HG03108 (cell line): Measurements from ENCODE around the gene USP47.

Source experiments
- ATAC-seq: cut with Tn5 transposase; IDR thresholded peaks from one replicate; pipeline ENCODE4 v1.9.1; 2021; ENCODE audit warnings: moderate library complexity; ENCODE audit not compliant: unreplicated experiment

The USP47 gene

DNA sequence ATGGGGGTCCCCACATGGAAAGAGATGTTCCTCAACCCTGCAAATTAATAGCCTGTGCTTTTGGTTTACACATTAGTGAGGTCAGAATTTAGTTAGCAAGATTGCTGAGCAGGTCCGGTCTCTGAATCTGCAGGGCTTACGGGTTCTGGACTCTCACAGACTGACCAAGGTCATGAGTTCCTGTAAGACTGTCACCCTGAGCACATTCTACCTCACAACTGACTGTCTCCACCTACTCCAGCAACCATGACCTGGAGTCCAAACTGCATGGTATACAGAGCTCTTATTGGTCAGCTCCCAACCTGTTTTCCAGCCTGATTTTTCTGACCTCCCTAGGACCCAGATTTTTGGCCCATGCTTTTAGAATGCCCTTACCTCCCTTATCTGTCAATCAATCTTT, 138.4 kb downstream of the USP47 start:
- ATAC-seq = no peak

DNA sequence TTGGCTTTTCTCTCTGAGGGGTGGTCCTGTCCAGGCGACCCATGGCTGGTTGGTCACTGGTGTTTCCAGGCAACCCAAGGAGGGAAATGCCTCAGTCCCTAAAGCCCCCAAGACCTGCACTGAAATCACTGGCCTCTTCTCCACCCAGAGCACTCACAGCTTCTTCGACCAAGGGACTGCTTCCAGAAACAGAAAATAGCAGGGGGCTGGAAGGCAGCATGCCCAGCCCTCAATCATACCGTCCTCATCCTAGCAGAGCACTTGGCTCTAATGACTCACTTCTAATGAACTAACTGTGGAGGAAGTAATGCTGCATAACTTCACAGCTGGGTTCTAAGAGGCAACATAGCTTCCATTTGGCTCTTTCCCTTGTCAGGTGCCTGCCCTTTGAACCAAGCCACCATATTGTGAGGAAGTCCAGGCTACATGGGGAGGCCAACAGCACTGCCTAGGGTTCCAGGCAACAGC, 139.1 kb downstream of the USP47 start:
- ATAC-seq = no peak

DNA sequence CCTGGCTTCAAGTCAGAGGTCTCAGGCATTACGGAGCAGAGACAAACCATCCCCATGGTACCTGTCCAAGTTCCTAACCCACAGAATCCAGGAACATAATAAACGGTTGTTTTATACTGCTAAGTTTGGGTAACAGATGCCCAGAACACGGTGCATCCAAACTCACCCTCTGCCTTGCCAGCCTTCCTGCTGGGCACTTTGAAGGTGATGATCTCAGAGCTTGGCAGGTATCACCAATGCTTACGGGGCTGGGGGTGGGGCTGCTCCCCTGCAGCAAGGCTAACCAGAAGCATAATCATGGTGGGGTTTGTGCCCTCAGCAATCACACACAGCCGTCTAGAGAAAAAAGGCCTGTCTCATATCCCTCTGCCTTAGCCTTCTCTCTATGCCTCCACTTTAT, 139.6 kb downstream of the USP47 start:
- no peak for ATAC-seq

DNA sequence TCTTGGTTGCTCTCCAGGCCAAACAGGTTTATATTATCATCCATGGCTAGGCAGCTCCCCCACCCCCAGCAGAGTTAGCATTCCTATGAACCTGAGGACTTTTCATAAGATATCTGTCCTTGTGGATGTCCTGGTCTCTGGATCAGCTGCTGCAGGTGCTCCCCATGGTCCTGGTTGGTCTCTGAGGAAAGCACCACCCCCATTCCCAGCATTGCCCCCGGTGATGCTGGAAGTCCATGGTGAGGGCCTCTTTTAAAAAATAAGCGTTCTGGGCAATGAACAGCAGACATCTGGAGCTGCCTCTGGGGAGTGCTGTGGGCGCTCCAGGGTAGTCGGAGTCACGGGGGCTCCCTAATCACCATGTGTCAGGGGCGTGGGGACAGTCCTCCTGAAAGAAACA, 140.1 kb downstream of the USP47 start:
- ATAC-seq = no peak

DNA sequence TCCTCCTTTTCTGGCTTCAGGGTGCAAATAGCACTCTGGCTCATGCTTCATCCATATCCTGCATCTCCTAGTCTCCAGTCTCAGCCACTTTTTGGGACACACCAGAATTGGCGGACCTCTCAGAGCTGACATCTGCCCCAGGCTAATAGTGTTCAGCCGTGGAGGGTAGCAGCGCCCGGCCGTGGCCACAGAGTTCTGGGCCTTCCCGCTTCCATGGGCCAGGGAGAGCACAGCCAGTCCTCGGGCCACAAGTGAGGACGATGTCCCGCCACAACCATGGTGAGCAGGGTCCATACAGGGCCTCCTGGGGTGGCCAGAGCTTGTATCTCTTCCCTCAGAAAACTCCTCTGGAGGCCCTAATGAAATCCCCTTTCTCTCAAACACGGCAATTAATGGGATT, 140.7 kb downstream of the USP47 start:
- ATAC-seq = no peak

DNA sequence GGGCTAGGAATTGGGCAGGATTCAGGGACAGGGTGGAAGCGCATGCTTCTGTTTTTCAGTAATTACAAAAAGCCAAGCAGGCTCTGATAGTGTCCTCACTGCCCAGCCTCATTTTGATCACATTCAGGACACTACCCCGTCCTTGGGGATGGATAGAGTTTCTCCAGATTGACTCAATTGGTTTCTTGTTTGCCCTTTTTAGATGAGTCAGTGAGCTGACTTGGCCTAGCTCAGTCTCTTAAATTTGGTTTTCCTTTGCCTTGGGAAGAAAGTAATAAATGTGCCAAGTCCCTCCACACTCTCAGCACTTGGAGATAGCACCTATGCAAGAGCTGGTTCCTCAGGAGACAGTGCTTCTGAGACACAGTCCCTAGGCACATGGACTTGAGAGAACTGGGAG, 141.2 kb downstream of the USP47 start:
- no peak for ATAC-seq

DNA sequence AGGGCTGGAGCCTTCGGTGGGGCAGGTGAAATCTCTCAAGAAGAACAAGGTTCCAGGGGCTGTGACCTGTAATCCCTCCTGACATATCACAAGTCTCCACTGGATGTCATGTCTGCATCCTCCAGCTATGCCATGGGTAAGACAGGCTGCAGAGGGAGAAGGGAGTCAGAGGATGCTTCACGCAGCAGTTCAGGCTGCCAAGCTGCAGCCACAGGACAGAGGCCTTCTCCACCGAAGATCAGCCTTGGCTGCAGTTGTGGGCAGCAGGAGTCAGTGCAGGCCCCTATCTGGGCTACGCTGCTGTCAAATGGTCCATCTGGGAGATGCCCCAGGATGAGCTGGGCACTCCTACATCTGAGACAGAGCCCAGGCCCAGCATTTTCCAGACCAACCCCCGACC, 141.7 kb downstream of the USP47 start:
- ATAC-seq = no peak

DNA sequence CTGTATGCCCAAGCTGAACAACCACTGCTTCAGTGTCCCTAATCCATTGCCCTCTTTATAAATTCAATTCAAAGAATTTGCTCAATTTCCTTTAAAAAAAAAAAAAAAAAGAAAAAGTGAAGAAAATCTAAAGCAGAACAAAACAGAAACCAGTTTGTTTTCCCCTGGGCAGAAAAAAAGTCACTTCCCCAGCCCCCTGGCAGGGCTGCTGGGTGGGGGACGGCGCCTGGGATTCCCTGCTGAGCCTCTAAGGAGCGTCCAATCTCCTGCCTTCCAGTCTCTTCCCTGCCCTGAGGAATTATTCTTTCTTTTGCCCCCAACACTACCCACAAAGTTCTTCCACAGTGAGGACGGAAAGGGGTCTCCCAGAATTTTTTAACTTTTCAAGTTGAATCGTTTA, 142.8 kb downstream of the USP47 start:
- no peak for ATAC-seq

DNA sequence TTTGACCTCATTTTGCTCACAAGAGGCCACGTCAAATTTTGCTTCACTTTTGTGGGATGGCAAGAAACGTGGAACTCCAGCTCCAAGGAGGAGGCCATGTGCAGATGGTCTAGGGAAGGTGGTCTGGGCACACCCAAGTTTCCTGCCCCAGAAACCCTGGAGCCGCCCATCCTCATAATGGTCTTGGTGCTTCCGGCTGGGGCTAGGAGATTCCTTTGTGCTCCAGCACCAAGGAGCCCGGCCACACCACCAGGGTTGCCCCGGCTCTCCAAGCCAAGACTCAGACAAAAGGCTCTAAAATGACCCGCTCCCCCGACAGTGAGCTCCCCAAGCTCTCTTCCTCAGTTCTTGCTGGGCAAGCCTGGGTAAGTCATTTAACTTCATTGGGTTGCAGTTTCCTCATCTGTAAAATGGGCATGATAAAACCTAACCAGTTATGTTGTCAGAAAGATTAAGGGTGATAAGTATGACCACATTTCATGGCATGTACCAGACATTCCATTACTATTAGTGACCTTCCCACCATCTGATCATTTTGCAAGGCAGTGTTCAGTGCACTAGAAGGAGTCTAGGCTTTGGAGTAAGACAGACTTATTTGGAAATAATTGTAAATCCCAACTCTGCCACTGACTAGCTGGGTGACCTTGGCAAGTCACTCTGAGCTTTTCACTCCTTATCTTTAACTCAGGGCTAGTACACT, 143.4 kb downstream of the USP47 start:
- no peak for ATAC-seq

DNA sequence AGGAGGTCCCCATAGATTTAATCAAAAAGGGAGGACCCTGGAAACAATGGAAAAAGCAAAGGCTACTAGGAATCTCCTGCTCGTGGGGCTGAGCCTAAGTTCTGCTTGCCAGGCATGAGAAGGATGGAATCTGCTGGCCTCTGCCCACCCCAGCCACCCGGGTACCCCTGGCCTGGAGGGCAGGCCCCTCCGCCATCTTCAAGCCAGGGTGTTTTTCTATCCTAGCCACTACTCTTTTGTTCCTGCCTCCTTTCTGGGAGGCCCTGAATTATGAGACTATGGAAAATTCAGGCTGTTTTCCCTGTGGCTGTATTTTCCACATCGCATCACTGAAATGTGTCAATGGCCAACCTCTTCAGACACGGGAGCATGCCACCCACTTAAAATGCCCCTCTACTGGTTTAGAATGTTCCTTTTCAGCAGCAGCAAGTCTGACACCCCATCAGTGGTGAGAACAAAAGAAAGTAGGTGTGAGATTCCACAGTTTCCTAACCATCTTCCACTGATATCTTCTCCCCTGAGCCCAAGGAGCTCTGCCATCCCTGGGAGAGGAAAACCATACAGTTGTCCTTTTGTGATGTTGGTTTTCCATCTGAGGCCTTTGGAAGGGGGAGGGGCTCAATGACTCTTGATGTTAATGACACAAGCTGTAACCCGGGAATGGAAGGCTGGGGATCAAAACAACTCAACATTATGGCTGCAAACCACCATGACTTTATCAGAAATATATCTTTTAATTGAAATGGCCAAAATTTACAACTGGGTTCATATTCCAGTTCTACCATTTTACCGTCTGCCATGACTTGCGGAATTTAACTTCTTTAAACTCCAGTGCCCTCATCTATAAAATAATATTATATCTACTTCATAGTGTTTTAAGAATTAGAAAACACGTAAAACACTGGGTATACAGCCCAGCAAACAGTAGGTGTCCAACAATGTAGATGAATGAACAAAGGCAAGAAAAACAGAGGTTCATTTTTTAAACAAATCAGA, 144.5 kb downstream of the USP47 start:
- ATAC-seq = no peak

DNA sequence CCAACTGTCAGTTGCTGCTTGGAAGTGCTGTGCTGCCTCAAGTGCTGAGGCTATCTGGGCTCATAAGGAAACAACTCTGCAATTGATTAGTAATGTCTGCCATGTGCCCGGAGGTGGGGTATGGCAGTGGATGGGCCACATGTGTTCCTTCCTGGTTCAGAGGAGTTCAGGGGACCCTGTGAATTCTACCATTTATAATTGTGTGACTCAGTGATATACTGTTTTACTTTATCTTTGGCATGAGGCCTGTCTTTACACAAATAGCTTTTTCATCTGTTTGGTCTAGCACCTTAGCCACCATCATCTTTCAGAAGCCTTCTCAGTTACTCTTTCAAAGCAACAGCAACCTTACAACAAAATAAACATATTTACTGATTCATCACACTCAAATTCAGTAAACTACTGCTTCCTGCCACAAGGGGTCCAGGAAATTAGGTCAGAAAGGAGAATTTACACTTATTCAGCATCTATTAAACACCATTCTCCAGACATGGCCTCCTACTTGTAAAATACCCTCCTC, 145.8 kb downstream of the USP47 start:
- no peak for ATAC-seq

DNA sequence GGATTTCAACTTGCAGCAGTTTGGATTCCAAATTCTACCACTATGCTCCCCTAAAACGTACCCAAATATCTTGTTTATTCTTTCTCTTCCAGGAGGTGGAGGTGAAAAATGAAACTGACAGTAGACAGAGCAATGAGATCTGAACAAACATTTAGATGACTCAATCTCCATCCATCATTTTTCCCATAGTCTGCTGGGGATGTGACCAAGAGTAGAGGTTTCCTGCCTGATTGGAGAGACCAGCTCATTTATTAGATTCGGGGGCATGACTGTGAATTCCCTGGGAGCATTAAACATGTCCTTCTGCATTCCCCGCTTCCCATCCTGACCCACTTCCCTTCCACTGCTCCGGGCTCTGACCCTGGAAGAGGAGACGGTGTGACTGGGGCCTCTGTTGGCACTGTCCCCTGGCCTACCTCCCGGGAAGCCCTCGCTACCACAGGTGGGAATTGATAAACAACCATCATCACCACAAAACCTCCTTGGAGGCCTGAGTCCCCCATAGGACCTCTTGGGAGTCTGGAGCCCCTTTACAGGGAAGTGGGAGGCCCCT, 146.4 kb downstream of the USP47 start:
- no peak for ATAC-seq

DNA sequence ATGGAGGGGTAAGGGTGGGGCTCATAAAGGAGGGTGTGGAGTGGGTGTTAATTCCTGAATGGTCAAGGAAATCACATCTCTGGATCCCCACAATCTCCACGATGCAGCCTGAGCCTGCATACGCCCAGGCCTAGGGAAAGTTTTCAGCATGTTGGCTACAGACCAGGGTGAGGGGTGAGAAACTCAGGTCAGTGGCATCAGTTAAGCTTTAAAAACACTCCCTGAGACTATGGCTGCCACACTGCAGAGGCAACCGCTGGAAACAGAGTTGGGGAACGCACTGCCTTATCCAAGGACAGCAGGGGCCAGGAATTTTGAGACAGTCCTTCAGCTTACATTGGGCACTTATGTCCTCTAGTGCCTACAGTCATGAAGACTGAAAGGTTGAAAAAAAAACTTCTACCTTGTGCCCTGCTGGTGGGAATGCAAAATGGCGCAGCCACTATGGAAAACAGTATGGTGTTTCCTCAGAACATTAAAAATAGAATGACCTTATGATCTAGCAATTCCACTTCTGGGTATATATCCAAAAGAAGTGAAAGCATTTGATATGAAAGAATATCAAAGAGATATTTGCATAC, 147.0 kb downstream of the USP47 start:
- no peak for ATAC-seq

DNA sequence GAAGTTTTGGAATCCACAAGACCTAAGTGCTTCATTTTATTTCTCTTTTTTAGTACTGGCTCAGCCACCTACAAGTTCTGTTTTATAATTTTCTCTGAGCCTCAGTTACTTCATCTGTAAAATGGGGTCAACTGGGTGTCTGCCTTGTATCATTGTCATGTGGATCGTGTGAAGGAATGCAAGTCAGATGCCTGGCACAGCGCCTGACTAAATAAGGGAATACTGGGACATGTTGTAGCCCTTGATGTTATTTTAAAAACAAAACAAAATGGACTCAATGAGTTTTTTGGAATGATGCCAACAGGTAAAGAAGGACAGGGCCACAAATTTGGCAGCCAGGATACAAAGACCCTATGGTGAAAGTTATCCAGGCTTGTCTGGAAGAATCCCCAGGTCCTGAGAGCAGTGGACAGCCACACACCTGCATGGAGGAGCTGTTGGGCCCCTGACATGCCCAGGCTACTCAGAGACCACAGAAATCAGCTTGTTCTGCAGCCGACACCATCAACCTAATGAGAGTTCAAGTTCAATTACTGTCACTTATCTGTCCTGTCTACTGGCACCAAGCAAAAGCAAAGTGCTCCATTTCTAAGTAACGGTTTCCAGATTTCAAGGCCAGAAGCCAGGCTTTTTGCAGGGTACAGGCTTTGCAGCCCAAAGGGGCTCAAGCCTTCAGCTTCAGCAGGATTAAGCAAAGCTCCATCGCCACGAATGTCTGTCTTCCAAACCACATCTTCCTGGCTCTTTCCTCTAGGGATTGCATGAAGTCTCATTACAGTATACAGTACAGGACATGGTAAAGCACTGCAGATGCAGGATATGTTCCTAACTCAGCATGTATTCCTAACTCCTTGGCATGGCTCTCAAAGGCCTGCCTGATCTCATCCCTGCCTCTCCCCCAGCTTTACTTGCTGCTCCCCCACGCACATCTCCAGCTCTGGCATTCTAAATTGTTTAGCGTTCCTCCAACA, 148.3 kb downstream of the USP47 start:
- no peak for ATAC-seq

DNA sequence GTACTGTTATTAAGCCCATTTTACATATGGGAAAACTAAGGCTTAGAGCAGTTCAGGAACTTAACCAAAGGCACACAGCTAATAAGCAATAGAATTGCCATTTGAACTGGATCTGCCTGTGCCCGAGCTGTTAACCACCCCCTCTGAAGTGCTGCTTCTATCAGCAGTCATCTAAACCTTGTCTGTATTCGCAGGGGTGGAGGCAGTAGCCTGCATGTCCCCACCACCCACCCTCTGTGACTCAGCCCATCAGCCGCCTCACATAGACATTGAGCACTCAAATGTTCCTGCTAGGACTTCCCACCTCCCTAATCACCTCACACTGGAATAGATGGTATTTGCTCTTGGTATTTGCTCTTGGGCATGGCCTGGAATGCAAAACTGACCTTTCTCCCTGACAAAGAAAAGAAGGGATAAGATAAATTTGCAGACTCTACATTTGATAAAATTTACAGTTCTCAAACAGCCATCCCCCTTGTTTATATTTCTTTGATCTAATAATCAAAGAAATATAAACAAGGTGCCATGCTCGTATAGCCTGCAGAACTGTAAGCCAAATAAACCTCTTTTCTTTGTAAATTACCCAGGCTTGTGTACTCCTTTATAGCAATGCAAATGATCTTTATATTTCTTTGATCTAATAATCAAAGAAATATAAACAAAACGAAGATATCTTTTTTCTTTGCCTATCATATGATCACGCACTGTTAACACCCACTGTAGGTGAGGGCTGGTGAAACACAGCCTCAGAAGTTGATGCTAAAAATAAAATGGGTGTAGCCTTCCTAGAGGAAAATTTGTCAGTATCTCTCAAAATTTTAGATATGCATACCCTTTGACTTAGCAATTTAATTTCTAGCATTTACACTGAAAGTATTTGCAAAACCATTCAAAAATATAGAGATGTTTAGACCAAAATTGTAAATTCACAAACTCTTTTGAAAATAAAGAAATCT, 150.8 kb downstream of the USP47 start:
- no peak for ATAC-seq

DNA sequence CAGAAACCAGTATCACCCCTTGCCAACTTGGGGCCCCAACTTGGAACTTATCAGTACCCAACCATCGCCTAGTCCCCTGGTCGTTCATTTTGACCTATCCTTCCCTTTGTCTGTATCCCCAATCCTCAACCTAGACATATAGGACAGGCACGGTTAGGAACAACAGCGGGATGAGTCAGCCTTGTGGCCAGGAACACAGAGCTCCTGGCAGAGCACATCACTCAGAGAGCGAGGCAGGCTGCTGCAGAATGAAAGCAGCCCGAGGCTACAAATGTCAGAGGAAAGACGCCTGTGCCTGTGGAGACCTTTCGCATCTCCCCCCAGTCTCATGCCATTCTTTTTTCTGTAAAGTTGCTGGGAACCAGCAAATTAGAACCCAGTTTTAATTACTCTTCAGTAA, 152.1 kb downstream of the USP47 start:
- ATAC-seq = no peak

DNA sequence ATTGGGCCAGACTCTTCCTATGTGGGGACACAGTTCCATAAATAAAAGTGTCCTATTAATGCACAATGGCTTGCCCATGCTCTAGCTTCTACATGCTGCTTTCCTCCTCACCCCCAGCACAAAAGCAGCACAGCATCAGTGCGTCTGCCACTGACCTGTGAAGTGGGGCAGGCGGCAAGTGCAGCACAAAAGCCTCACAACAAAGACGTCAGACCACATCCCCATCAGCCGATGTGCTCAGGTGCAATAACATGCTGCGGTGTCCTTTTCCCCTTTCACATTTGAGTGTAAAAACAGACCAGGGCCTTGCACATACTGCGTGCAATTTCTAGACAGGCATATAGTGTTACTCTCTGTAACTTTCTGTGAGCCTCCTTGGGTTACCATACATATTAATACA, 153.8 kb downstream of the USP47 start:
- ATAC-seq = no peak

DNA sequence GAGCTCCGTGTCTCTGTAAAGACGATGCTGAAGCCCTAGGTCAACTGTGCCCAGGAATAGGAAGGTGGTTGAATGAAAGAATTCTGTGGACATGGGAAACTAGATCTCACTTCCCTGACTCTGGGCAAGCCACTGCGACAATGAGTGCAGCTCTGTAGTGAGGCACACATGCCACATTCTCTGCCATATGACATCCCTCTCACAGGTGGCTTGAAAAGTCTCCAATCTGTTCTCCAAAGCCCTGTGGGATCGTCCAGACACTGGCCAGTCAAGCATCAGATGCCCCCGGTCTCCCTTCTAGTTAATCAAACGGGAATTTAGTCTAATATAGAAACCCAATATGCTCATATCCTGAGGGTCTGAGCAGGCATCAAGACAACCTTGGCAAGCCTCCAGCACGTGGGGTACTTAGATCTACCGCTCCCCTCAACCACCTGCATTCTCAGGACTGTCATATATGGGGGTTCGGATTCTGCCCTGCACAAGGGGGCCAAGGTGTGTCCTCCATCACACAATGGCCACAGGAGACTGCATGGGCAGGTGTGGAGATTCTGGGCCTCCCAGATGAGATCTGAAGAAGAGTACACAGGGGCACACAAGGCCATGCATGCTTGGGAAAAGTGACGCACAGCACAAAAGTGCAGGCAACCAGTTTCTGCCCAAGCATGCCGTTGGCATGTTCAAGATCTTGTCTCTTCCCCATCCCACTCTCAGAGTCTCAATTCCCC, 154.7 kb downstream of the USP47 start:
- no peak for ATAC-seq

DNA sequence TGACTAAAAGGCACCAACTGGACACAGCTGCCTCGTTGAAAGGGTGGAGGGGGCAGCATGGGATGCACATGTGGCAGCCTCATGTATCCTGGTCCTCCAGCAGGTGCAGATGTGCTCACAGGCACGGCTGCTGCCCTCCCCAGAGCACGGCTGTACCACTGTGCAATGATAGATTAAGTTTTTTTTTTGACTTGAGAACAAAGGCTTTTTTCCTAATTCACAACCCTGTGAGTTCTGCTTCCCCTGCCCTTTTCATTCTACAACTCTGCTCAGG, 155.2 kb downstream of the USP47 start:
- ATAC-seq = no peak
